ENCODE results near the gene FGFR3. TPM values are rescaled to one million over a fixed set of nuclear protein-coding genes. Genes with fewer than 3 reads are reported as not detected.

FGFR3 gene
- polyA plus RNA-seq, 1 of the 3 experiments (the other 2 are of a cell fraction): 1.1 TPM

DNA sequence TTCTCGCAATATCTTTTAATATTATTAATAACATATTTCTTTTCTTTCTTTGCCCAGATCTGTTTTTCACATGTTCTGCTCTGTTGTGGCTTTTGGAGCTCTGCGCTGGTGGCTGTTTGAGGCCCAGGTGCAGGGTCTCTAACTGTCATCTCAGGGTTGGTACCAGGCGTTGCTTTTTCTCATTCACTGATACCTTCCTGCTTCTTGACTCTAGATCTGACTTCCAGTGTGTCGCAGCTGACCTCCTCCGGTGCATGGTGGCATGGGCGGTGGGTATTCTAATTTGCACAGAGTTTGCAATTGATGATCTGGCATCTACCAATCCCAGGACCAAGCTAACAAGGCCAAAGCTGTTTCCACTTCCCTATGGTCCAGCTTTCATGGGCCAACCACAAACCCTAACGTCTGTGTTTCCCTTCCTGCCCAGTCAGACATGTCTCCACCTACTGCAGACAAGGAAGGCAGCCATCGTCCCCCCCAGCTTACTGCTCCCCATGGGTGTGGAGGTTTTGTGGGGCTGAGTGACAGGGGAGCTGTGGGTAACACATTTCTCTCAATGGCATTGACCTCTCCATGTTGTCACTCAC is 37.6 kb downstream of the FGFR3 start:
- H3K9me3 ChIP-seq: no peaks in the 10 kb centered on the region
- no peak overlapping the region for H2AFZ ChIP-seq (ENCODE audit: low read depth)
- DNase-seq: no peak
- H3K4me3 ChIP-seq (ENCODE audit: low read depth in 2 of 2, low read length in 1 of 2): no peak overlapping the region
- CTCF ChIA-PET: interaction anchor here (1.5 to 2.0 kb wide), 2 partner anchors 69 to 83 kb away, joined by 5 to 6 read pairs; no protein-coding TSS in a partner anchor
- H3F3A ChIP-seq (replicated peaks; ENCODE audit: insufficient read depth): peaks cover 12% of the 10 kb centered on the region
- H3K9me2 ChIP-seq: no peaks in the 10 kb centered on the region
- H3K9ac ChIP-seq: no peak overlapping the region
- H4K20me1 ChIP-seq (ENCODE audit: insufficient read depth): peaks cover 2% of the 10 kb centered on the region; the same call in 1 of the 2 replicates
- no peak overlapping the region for H3K4me2 ChIP-seq
- POLR2A ChIA-PET: no interaction called here
- H3K27me3 ChIP-seq (ENCODE audit: insufficient read depth): no peaks in the 10 kb centered on the region
- H3K4me1 ChIP-seq (ENCODE audit: control insufficient read depth in 1 of 2, insufficient read depth in 2 of 2, low read depth in 1 of 2, low read length in 1 of 2): peaks cover 0 to 20% of the 10 kb centered on the region in 2 experiments; a peak in 1 of 4 replicates
- no peak for TF ChIP-seq REST (IDR thresholded peaks at IDR 0.05; ENCODE audit: low read depth, low read length)
- TF ChIP-seq RCOR1 (IDR thresholded peaks at IDR 0.05; ENCODE audit: low read length): no peak
- TF ChIP-seq EP300 (IDR thresholded peaks at IDR 0.05; ENCODE audit: borderline replicate concordance in 1 of 2, low read depth in 1 of 2, low read length in 1 of 2): no peak
- no peak for TF ChIP-seq POLR2AphosphoS5 (IDR thresholded peaks at IDR 0.05; ENCODE audit: low read depth, low read length)
- TF ChIP-seq NRF1 (IDR thresholded peaks at IDR 0.05; ENCODE audit: low read depth, low read length): no peak
- TF ChIP-seq GABPA (IDR thresholded peaks at IDR 0.05; ENCODE audit: low read depth): no peak
- no peak for TF ChIP-seq IRF3 (IDR thresholded peaks at IDR 0.05; ENCODE audit: low read depth, low read length)
- no peak for TF ChIP-seq RAD21 (IDR thresholded peaks at IDR 0.05; ENCODE audit: low read length)
- WGBS (ENCODE audit: low lambda C conversion rate): 95% methylated on average over 8 of the region's 8 CpGs
- H3K79me2 ChIP-seq (ENCODE audit: insufficient read depth): no peaks in the 10 kb centered on the region; the same call in 1 of the 2 replicates
- H3K27ac ChIP-seq (ENCODE audit: low read depth in 2 of 2, low read length in 1 of 2): peak overlapping the region in 1 of 2 experiments; percentile 12; a peak in 1 of 4 replicates
- peaks cover 10 to 52% of the 10 kb centered on the region in 2 experiments for H3K36me3 ChIP-seq (replicated peaks in 1 of 2; ENCODE audit: control insufficient read depth in 1 of 2, insufficient read depth in 2 of 2, low read length in 1 of 2)

- Histone ChIP-seq H3K4me1 (ENCODE audit: control insufficient read depth in 1 of 2, insufficient read depth in 2 of 2, low read depth in 1 of 2, low read length in 1 of 2) (peaks cover 0 to 14% of the 10 kb centered on the region in 2 experiments; a peak in 1 of 4 replicates), H3K9me3 (no peaks in the 10 kb centered on the region), H3K4me3 (ENCODE audit: low read depth in 2 of 2, low read length in 1 of 2) (no peak overlapping the region), H3K9ac (no peak overlapping the region), H3K27ac (ENCODE audit: low read depth in 2 of 2, low read length in 1 of 2) (no peak overlapping the region; a peak in 1 of 4 replicates), H4K20me1 (ENCODE audit: insufficient read depth) (peaks cover 2% of the 10 kb centered on the region; the same call in 1 of the 2 replicates), H2AFZ (ENCODE audit: low read depth) (no peak overlapping the region), H3K79me2 (ENCODE audit: insufficient read depth) (no peaks in the 10 kb centered on the region; the same call in 1 of the 2 replicates), H3K9me2 (no peaks in the 10 kb centered on the region), H3K36me3 (replicated peaks in 1 of 2; ENCODE audit: control insufficient read depth in 1 of 2, insufficient read depth in 2 of 2, low read length in 1 of 2) (peaks cover 10 to 48% of the 10 kb centered on the region in 2 experiments), H3F3A (replicated peaks; ENCODE audit: insufficient read depth) (peaks cover 12% of the 10 kb centered on the region), H3K27me3 (ENCODE audit: insufficient read depth) (no peaks in the 10 kb centered on the region), H3K4me2 (no peak overlapping the region)
- 89% methylated on average over 3 of the region's 8 CpGs for WGBS (ENCODE audit: low lambda C conversion rate)
- CTCF ChIA-PET: interaction anchor here (1.5 kb wide), 1 partner anchor 83 kb away, joined by 5 read pairs; no protein-coding TSS in a partner anchor
- DNase-seq: no peak
- no peak for TF ChIP-seq FOXJ3 (CRISPR knock-in tag; IDR thresholded peaks at IDR 0.05)
- TF ChIP-seq, protein P1, sequence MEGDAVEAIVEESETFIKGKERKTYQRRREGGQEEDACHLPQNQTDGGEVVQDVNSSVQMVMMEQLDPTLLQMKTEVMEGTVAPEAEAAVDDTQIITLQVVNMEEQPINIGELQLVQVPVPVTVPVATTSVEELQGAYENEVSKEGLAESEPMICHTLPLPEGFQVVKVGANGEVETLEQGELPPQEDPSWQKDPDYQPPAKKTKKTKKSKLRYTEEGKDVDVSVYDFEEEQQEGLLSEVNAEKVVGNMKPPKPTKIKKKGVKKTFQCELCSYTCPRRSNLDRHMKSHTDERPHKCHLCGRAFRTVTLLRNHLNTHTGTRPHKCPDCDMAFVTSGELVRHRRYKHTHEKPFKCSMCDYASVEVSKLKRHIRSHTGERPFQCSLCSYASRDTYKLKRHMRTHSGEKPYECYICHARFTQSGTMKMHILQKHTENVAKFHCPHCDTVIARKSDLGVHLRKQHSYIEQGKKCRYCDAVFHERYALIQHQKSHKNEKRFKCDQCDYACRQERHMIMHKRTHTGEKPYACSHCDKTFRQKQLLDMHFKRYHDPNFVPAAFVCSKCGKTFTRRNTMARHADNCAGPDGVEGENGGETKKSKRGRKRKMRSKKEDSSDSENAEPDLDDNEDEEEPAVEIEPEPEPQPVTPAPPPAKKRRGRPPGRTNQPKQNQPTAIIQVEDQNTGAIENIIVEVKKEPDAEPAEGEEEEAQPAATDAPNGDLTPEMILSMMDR (IDR thresholded peaks at IDR 0.05): no peak
- TF ChIP-seq, protein P2, sequence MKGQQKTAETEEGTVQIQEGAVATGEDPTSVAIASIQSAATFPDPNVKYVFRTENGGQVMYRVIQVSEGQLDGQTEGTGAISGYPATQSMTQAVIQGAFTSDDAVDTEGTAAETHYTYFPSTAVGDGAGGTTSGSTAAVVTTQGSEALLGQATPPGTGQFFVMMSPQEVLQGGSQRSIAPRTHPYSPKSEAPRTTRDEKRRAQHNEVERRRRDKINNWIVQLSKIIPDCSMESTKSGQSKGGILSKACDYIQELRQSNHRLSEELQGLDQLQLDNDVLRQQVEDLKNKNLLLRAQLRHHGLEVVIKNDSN (IDR thresholded peaks at IDR 0.05; ENCODE audit: borderline replicate concordance, low read depth): no peak
- TF ChIP-seq SIN3A (IDR thresholded peaks at IDR 0.05; ENCODE audit: borderline replicate concordance, low read depth, low read length): no peak
- TF ChIP-seq NFIC (IDR thresholded peaks at IDR 0.05; ENCODE audit: borderline replicate concordance): no peak
- POLR2A ChIA-PET: no interaction called here
Measured at GRCh38 chr4:1831331-1831730, 38.2 kb downstream of the FGFR3 start.

All from SK-N-SH (cell line).